Measurements from ENCODE around the gene DUS1L.

- no peak for TF ChIP-seq CTCF (IDR thresholded peaks at IDR 0.05; ENCODE audit: low read depth, low read length, poor library complexity, severe bottlenecking)
- no peak for TF ChIP-seq EZH2phosphoT487 (IDR thresholded peaks at IDR 0.05; ENCODE audit: borderline replicate concordance, low read length)
These were observed 22.1 kb downstream of the DUS1L start for GRCh38 chr17:82043507-82043906.

Data from DOHH2 (cell line).